ENCODE data around the gene FLYWCH1. TPM values are rescaled to one million over a fixed set of nuclear protein-coding genes. Genes with fewer than 3 reads are reported as not detected.

Gene FLYWCH1
- total RNA-seq, 1 donor from 2014 or later = 57.5 TPM

GRCh38 chr16:2983706-2984136, 72.0 kb downstream of the FLYWCH1 start:
- peak; percentile 80 for DNase-seq (ENCODE audit: low spot score)

DNA sequence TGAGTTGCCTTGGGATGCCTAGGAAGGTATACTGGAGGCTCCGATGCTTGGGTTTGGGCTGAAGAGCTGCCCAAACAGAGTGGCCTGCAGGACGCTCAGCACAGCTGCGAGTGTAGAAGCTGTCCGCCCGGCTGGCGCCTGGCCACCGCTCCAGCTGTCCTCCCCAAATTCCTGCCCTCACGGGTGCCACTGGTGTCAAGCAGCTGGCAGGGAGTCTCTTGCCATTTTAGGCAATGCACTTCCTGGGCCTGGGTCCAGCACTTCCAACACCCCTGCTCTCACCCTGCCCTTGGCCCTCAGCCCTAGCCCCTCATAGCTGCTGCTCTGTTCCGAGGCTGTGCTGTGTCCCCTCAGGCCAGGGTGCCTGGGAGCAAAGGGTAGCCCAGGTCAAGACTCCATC, 73.7 kb downstream of the FLYWCH1 start:
- no peak for DNase-seq (ENCODE audit: low spot score)

DNA sequence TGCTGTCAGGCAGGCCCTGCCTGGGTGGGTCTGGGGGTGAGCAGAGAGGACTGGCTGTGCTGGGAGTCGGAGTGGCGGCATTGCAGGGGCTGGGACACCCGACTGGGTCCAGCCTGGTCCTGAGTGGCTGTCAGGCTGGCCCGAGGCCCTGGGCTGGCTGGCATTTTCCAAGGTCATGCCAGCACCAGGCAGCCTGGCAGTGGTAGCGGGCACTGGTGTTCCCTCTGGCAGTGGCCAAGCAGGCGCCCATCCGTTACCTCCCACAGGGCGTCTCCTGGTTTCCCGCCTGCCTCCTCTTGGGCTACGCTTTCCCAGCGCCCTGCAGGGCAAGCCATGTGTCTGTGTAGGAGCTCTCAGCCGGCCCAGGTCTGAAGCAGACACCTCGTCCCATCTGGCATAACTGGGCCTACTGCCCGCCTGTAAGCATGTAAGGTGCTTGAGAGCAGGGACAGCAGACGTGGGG, 74.2 kb downstream of the FLYWCH1 start:
- no peak for DNase-seq (ENCODE audit: low spot score)

- no peak for DNase-seq (ENCODE audit: low spot score)
These were observed 75.0 kb downstream of the FLYWCH1 start for GRCh38 chr16:2986623-2987188.

GRCh38 chr16:2987286-2987685, 75.6 kb downstream of the FLYWCH1 start:
- no peak for DNase-seq (ENCODE audit: low spot score)

DNA sequence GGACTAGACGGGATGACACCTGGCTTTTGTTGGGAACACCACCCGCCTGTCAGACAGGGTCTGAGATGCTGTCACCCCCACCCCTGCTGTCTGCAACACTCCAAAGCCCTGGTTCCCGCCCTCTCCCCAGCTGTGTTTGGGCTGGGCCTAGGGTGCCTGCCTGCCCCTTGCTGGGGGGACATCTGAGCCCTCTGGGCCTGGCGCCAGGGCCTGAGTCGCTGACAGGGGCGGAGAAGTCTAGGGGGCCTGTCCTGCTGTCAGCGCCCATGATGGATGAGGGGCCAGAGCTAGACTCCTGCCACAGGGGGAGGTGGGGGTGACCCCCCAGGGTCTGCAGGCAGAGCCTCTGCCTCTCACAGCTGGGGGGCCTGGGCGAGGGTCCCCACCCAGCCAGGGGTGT, 76.1 kb downstream of the FLYWCH1 start:
- no peak for DNase-seq (ENCODE audit: low spot score)

DNA sequence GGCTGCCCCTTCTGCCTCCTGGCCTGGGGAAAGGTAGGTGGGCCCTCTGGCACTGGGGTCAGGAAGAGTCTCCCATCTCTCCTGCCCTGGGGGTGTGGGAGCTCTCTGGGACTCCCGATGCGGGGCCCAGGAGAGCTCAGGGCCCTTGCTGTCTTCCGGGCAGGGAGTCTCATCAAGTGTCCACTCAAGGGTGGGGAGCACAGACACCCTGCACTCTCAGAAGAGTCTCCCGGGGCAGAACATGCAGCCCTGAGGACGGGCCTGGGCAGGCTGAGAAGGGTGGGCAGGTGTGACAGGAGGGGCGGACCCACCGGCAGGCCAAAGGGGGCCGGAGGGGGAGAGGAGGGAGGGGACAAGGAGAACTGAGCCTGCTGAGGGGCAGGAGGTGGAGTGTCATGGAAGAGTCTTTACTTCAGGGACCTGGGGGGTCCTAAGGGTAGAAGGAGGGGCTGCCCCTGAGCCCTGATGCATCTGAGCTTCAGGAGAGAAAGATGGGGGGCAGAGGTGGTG, 76.9 kb downstream of the FLYWCH1 start:
- DNase-seq (ENCODE audit: low spot score) = no peak

- no peak for DNase-seq (ENCODE audit: low spot score)
These were observed 79.2 kb downstream of the FLYWCH1 start for GRCh38 chr16:2990891-2991290.

GRCh38 chr16:2991566-2992261, 80.0 kb downstream of the FLYWCH1 start:
- no peak for DNase-seq (ENCODE audit: low spot score)

GRCh38 chr16:2992383-2993081, 80.8 kb downstream of the FLYWCH1 start:
- no peak for DNase-seq (ENCODE audit: low spot score)

DNA sequence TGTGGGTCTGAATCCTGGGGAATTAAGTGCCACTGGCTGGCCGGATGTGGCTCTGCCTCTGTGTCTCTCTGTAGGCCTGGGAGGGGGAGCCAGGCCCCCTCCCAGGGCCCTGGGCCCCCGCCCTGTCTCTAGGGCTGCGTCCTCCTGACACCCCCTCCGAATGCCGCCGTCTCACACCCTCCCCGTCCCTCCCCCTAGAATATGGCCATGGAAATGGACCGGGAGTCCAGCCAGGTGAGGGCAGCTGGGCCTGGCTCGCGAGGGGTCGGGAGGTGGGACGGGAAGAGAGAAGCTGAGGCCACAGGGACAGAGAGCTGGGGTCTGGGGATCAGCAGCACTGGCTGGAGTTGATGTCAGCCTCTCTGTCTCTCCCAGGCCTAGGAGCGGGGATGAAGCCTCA, 84.6 kb downstream of the FLYWCH1 start:
- DNase-seq (ENCODE audit: low spot score) = no peak

GRCh38 chr16:2999929-3000328, 88.2 kb downstream of the FLYWCH1 start:
- DNase-seq (ENCODE audit: low spot score) = no peak

DNA sequence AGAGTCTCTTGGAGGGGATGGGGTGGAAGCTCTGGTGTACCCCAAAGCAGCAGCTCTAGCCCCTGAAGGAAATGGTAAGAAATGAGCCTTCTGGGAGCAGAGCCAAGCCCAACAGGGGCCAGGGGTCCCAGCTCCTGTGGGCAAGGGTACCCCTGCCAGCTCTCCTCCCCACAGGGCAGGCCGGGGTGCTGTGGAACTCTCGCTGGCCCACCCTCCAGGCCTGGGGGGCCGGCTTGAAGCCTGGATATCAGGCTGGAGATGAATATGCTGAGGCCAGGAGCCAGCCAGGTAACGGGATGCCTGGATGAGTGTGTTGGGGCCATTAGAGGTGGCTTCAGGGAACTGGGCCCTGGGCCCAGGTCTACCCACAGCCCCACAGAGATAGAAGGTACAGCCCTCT, 88.8 kb downstream of the FLYWCH1 start:
- no peak for DNase-seq (ENCODE audit: low spot score)

Other genes with a start within 250 kb of the FLYWCH1 start
- gene KCTD5, start 229.4 kb upstream of the FLYWCH1 start, total RNA-seq = 18.6 TPM
- 0.52 TPM for gene PRSS27, start 191.7 kb upstream of the FLYWCH1 start, total RNA-seq
- 677 TPM for gene SRRM2, start 159.3 kb upstream of the FLYWCH1 start, total RNA-seq
- gene ELOB, start 134.7 kb upstream of the FLYWCH1 start, total RNA-seq = 273 TPM
- gene PRSS33, start 124.4 kb upstream of the FLYWCH1 start, total RNA-seq = 1.8 TPM
- 0.49 TPM for gene PRSS41, start 113.5 kb upstream of the FLYWCH1 start, total RNA-seq
- 4.4 TPM for gene PRSS21, start 94.7 kb upstream of the FLYWCH1 start, total RNA-seq
- gene ZG16B, start 81.6 kb upstream of the FLYWCH1 start, total RNA-seq = 55.9 TPM
- 52.7 TPM for gene PRSS22, start 53.8 kb upstream of the FLYWCH1 start, total RNA-seq
- 35.5 TPM for gene FLYWCH2, start 28.7 kb upstream of the FLYWCH1 start, total RNA-seq
- gene KREMEN2, start 52.3 kb downstream of the FLYWCH1 start, total RNA-seq = not detected
- 33.1 TPM for gene PAQR4, start 57.4 kb downstream of the FLYWCH1 start, total RNA-seq
- gene PKMYT1, start 68.5 kb downstream of the FLYWCH1 start, total RNA-seq = 4.5 TPM
- 3.3 TPM for gene CLDN9, start 101.0 kb downstream of the FLYWCH1 start, total RNA-seq
- 1.1 TPM for gene CLDN6, start 106.3 kb downstream of the FLYWCH1 start, total RNA-seq
- gene TNFRSF12A, start 108.4 kb downstream of the FLYWCH1 start, total RNA-seq = 98.1 TPM
- 54.6 TPM for gene HCFC1R1, start 112.0 kb downstream of the FLYWCH1 start, total RNA-seq
- gene THOC6, start 112.1 kb downstream of the FLYWCH1 start, total RNA-seq = 20.8 TPM
- 86.1 TPM for gene BICDL2, start 125.0 kb downstream of the FLYWCH1 start, total RNA-seq
- gene MMP25, start 134.6 kb downstream of the FLYWCH1 start, total RNA-seq = 1.1 TPM
- gene IL32, start 153.7 kb downstream of the FLYWCH1 start, total RNA-seq = 134 TPM
- gene ZSCAN10, start 187.4 kb downstream of the FLYWCH1 start, total RNA-seq = 0.37 TPM
- 14.2 TPM for gene ZNF205, start 200.7 kb downstream of the FLYWCH1 start, total RNA-seq
- gene ZNF213, start 223.1 kb downstream of the FLYWCH1 start, total RNA-seq = 18.4 TPM

All from mucosa of gallbladder (tissue), 1 donor.